Ishikawa (cell line): ENCODE data around the gene UPF3B.

Source experiments
- CREB1 ChIP-seq: IDR thresholded peaks from 2 replicates; pipeline ENCODE4 v1.6.1; 2012; ENCODE audit warnings: low read depth
- EGR1 ChIP-seq: IDR thresholded peaks from 2 replicates; pipeline ENCODE4 v1.6.1; 2012
- TAF1 ChIP-seq: IDR thresholded peaks from 2 replicates; pipeline ENCODE4 v1.6.1; 2012; ENCODE audit warnings: low read depth, mild to moderate bottlenecking
- YY1 ChIP-seq: IDR thresholded peaks from 2 replicates; pipeline ENCODE4 v1.6.1; 2012; ENCODE audit warnings: low read depth

- TF ChIP-seq EGR1, result no peak
- TF ChIP-seq CREB1, result no peak
- no peak for TF ChIP-seq YY1
- TF ChIP-seq TAF1, result no peak
Measured at GRCh38 chrX:119801253-119802221, 51.2 kb downstream of the UPF3B start.
